HG03575 (cell line): ENCODE measurements around the gene COX6A2.
"Not testable (repeated sequence)": the region's sequence is repeated elsewhere in the genome, so short reads cannot be mapped to it uniquely, and the experiment has no call there.

Experiments
- ATAC-seq: cut with Tn5 transposase; IDR thresholded peaks from one replicate; pipeline ENCODE4 v1.9.1; 2021; ENCODE audit not compliant: unreplicated experiment, insufficient number of reproducible peaks, low FRiP score; ENCODE audit errors: extremely low read depth

The COX6A2 gene

GRCh38 chr16:31441956-31442355, 13.8 kb upstream of the COX6A2 start:
- ATAC-seq, result no peak

DNA sequence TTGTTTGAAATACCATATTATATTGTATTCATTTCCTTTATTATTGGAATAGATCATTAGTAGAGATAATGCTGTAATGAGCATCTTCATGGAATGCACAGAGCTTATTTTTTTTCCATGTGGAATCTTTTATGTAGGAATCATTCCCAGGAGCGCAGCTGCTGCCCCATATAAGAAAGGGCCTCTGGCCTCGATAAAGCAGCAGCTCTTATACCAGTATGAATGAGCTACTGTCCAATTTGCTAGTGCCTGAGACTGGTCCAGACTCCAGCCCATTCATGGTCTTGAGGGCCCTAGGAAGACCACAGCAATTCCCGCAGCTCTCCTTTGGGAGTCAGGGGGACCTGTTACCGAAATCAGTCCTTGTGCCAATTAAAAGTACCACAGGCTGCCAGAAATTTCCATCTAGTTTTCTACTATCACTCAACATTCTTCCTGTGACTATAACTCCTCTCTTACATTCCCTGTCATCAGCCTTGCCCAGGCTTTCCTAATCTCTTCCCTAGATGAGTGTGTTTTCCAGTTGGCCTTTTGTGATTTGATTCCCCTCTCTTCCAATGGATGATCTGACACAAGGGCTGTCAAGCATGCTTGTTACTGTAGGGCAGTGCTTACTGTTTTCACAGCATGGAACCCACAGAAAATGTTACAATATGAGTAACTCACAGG, 12.5 kb upstream of the COX6A2 start:
- no peak for ATAC-seq

DNA sequence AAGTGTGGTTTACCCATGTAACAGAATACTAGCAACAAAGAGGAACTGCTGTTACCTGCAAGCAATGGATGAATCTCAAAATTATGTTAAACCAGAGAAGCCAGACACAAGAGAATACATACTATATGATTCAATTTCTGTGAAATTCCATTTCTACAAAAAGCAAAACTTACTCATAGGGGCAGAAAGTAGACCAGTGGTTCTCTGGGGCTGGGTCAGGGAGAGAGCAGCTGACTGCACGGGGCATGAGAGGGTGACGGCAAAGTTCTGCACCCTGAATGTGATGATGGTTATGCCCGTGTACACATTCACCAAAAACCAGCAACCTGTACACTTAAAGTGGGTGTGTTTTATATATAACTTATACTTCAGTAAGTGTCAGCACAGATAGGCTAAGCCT, 11.4 kb upstream of the COX6A2 start:
- no peak for ATAC-seq

DNA sequence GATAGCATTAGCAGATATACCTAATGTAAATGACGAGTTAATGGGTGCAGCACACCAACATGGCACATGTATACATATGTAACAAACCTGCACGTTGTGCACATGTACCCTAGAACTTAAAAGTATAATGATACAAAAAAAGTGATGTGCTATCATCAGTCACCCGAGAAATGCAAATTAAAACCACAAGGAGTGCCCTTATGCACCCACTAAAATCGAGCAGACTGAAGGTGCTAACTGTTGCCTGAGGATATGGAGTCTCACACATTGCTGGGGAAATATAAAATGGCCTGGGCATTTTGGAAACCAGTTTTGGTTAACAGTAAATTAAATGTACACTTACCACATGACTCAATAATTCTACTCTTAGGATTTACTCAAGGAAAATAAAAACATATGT, 10.9 kb upstream of the COX6A2 start:
- ATAC-seq, result not testable (repeated sequence)

- no peak for ATAC-seq
Observed at GRCh38 chr16:31438414-31438813, 10.3 kb upstream of the COX6A2 start.

DNA sequence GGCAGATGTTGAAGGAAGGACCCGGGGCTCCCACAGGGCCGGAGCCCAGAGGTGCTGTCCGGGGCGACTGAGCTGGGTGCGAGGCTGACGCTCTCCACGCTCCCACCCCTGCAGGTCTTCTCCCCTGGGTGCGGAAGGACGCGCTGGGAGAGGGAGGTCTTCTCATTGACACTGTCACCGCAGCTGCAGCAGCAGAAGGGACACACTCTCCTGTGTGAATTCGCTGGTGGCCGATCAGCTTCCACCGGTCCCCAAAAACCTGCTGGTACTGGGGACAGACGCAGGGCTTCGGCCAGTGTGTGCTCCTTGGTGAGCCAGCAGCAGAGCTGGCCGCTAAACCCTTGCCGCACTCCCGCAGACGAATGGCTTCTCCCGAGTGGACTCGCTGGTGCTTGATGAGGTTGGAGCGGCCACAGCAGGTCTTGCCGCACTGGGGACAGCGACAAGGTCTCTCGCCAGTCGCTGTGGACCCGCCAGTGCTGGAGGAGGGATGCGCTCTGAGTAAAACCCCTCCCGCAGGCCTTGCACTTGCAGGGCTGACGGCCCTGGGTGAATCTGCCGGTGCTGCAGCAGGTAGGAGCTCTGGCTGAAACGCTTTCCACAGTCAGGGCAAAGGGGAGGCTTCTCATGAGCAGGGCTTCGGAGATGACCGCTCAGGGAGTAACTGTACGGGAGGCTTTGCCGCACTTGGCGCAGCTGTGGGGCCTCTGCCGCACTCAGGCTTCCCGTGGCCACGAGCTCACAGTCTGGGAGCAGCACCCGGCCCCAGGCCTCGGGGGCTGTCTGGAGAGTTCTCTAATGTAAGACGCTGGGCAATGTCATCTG, 8.3 kb upstream of the COX6A2 start:
- ATAC-seq, result no peak

GRCh38 chr16:31435341-31436220, 7.4 kb upstream of the COX6A2 start:
- no peak for ATAC-seq

DNA sequence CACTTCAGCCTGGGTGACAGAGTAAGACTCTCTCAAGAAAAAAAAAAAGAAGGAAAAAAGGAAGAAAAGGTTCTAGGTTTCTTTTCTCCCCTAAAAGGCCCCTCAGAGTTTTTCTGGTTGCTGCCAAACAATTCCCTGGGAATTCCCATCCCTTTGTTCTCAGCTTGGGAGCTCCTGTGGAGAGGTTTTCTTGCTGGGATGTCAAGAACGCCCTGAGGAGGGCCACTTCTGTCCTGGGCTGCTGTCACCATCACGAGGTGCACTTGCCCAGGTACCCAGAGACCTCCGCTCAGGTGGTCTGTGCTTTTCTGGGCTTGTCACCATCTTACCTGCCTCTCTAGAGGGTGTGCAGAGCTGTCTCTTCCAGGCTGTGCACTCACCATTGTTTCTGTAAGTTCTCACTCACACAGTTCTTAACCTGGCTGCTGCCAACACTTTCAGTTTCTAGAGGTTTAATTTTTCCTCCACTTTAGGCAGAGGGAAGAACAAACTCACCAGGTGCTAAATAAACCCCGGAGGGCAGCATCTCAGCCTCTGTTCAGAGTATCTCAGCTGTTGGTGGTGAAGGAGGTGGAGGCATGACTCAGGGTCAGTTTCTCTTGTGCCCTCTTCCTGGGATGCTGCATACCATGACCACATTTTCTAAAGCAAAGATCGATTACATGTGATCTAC, 2.4 kb upstream of the COX6A2 start:
- ATAC-seq, result no peak

DNA sequence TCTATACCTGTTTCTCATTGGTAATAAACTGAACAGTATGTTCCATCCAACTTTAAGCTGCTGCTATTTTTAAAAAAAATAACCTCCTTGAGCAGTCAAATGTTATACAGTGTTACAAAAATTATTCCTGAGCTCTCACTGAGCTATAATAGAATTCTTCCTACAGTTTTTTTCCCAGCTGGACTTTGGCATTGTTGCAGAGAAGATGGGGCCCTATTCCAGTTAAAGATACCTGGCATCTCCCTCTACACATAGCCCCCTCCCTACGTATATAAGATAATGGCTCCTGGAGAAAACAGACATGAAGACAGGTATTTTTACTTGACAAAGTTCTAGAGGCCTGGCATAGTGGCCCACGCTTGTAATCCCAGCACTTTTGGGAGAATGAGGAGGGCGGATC, 1.6 kb upstream of the COX6A2 start:
- ATAC-seq, result no peak

GRCh38 chr16:31429314-31429713, 1.2 kb upstream of the COX6A2 start:
- ATAC-seq, result no peak

DNA sequence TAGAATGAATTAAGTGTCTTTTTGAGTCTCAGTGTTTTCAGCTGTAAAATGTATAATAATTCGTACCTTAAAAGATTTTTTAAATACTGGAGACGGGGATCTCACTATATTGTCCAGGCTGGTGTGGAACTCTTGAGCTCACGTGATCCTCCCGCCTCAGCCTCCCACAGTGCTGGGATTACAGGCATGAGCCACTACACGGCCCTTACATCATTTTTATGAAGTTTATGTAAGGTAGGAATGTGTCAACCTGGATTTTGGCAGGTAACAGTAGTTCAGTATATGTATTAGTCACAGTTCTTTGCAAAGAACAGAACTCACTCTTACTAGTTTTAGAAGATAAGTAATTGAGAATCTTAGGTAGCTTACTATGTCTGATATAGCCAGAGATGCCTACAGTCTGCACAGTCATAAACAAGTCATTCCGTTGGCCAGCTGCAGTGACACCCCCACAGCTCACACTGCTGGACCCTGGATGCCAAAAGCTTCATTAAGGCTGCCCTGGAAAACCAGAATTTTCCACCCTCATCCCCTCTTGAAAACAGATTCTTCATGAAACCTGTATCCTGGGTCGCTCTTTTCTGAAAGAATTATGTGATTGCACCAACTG, 583 bp upstream of the COX6A2 start:
- no peak for ATAC-seq

DNA sequence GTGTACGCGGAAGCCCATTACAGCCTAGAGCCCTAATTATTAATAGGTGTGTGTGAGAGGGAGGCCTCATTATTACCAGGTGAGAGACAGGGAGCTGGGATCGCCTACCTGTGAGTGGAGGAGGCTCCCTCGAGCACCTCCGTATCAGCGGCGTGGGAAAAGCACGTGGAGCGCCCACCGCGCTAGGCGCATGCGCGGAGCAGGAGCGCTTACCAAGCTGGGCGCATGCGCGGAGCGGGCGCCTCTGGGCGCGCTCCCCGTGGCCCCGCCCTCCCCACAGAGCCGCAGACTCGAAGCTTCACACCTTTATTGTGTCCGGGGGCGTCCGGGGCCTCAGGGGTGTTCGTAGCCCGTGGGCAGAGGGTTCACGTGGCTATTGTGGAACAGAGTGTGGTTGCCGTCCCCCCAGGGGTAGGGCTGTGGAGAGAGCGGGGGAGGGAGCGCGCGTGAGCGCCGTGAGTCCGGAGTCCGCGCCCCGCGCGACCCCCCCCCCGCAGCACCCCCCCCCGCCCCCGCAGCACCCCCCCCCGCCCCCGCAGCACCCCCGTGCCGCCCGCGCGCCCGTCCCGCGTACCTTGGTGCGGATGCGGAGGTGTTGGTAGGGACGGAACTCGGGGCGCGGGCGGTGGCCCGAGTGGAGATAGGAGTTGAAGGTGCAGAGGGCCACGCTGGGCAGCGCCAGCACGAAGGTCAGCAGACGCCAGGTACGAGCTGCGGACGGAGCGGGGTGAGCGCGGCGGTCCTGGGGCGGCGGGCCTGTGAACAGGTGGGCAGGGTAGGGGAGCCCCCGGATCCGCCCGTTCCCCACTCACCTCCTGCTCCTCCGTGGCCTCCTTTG, 500 bp downstream of the COX6A2 start:
- ATAC-seq, result no peak

DNA sequence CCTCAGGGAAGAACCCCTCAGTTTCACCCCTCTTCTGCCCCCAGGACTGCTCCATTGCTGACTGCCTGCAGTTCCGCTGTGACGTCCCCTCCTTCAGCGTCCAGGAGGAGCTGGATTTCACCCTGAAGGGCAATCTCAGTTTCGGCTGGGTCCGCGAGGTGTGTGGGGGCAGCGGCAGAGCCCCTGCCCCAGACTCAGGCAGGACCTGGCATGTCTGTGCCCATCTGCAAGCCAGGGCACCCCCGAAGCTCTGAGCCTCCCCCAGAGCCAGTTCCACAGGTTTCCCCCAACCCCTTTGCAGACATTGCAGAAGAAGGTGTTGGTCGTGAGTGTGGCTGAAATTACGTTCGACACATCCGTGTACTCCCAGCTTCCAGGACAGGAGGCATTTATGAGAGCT, 4.4 kb downstream of the COX6A2 start:
- ATAC-seq, result no peak

DNA sequence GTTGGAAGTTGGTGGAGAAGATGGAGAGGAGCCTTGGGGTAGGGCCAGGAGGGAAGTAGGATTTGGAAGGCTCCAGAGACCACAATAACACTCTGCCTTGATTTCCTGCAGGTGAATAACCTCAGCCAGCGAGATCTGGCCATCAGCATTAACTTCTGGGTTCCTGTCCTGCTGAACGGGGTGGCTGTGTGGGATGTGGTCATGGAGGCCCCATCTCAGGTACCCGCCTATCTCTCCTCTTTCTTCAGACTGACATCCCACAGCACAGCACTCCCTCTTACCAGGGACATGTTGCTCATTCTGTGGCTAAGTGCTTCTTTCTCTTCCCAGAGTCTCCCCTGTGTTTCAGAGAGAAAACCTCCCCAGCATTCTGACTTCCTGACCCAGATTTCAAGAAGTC, 4.9 kb downstream of the COX6A2 start:
- ATAC-seq, result no peak

GRCh38 chr16:31421587-31421986, 6.6 kb downstream of the COX6A2 start:
- no peak for ATAC-seq

- no peak for ATAC-seq
Observed at GRCh38 chr16:31420037-31420436, 8.1 kb downstream of the COX6A2 start.

DNA sequence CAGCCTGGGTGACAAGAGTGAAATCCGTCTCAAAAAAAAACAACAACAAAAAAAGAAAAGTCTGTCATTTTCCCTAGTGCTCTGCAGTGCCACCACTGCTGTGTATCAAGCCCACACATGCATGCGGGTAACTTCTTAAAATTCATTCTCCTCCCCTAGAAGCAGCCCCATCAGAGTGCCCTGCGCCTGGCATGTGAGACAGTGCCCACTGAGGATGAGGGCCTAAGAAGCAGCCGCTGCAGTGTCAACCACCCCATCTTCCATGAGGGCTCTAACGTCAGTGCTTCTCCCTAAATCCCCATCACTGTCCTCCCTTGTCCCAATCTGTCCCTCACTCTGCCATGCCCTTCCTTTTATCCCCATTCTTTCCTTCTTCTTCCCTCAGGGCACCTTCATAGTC, 10.2 kb downstream of the COX6A2 start:
- ATAC-seq, result no peak

GRCh38 chr16:31417036-31417435, 11.1 kb downstream of the COX6A2 start:
- not testable (repeated sequence) for ATAC-seq
